Esophagus muscularis mucosa (tissue), 3 donors: ENCODE results near the gene THSD4.

Experiments
- POLR2A ChIP-seq: fragments of 450-650 bp; IDR thresholded peaks from one replicate; pipeline ENCODE4 v1.6.1; 2017; ENCODE audit warnings: antibody characterized with exemption, moderate library complexity, mild to moderate bottlenecking, low read depth
- POLR2AphosphoS5 ChIP-seq, 2 donors: sonication (generic); formaldehyde crosslinking; IDR thresholded peaks; one replicate each; pipeline ENCODE4 v1.6.1; 2017; ENCODE audit warnings: antibody characterized with exemption in 2 of 2
- TF ChIP-seq, protein P1 (sequence below), 3 experiments: fragments of 200-600 bp in 2 of 3; fragments of 450-650 bp in 1 of 3; sonication (generic) in 2 of 3; IDR thresholded peaks; one replicate each; pipeline ENCODE4 v1.5.1; 2017 to 2019; ENCODE audit warnings: antibody characterized with exemption in 3 of 3, mild to moderate bottlenecking in 2 of 3, moderate library complexity in 1 of 3

GRCh38 chr15:71349736-71350526 is 234.7 kb downstream of the THSD4 start:
- TF ChIP-seq, protein P1, sequence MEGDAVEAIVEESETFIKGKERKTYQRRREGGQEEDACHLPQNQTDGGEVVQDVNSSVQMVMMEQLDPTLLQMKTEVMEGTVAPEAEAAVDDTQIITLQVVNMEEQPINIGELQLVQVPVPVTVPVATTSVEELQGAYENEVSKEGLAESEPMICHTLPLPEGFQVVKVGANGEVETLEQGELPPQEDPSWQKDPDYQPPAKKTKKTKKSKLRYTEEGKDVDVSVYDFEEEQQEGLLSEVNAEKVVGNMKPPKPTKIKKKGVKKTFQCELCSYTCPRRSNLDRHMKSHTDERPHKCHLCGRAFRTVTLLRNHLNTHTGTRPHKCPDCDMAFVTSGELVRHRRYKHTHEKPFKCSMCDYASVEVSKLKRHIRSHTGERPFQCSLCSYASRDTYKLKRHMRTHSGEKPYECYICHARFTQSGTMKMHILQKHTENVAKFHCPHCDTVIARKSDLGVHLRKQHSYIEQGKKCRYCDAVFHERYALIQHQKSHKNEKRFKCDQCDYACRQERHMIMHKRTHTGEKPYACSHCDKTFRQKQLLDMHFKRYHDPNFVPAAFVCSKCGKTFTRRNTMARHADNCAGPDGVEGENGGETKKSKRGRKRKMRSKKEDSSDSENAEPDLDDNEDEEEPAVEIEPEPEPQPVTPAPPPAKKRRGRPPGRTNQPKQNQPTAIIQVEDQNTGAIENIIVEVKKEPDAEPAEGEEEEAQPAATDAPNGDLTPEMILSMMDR (IDR thresholded peaks at IDR 0.05), result no peak
- TF ChIP-seq POLR2AphosphoS5 (IDR thresholded peaks at IDR 0.05) (peak in 1 of 2 donors; percentile 58), POLR2A (no peak)
